GM12878 (cell line): Measurements from ENCODE around the gene MYO1D. TPM values are rescaled to one million over a fixed set of nuclear protein-coding genes. Genes with fewer than 3 reads are reported as not detected.

Source experiments
- LARP7 ChIP-seq: fragments of 450-650 bp; IDR thresholded peaks from 2 replicates; pipeline ENCODE4 v1.6.1; 2017; ENCODE audit warnings: mild to moderate bottlenecking
- STAT3 ChIP-seq: IDR thresholded peaks from 2 replicates; pipeline ENCODE4 v1.6.1; 2011; ENCODE audit warnings: low read depth, low read length, improper control_type of control experiment
- SUZ12 ChIP-seq: fragments of 200-600 bp; sonication (generic); IDR thresholded peaks from one replicate; pipeline ENCODE4 v1.6.1; 2018; ENCODE audit warnings: antibody characterized with exemption, mild to moderate bottlenecking; ENCODE audit not compliant: unreplicated experiment
- polyA plus RNA-seq, 11 experiments: library from polyadenylated mRNA; depleted of rRNA in 4 of 11; unstranded in 6 of 11; stranded (reverse) in 5 of 11; fragments of >200 nt; fragmentation: Nextera tagmentation in 4 of 11; fragmentation: Illumina TruSeq in 1 of 11; extraction: Ambion mirVana in 4 of 11; extraction: Trizol in 1 of 11; gene quantifications; 1 replicate in 1 of 11; 2 replicates in 10 of 11; pipeline versions ENCODE4 v1.2.1 to v1.2.3, GENCODE V29; 2011 to 2016; ENCODE audit warnings: inconsistent platforms in 2 of 11, missing spikeins in 2 of 11, low read depth in 1 of 11
- total RNA-seq, 4 experiments: library from RNA; depleted of rRNA in 3 of 4; stranded (reverse); fragments of >200 nt in 3 of 4; fragmentation: Illumina TruSeq in 1 of 4; extraction: Trizol in 1 of 4; gene quantifications; 2 replicates each; pipeline versions ENCODE4 v1.2.1 to v1.2.3, GENCODE V29; 2013 to 2021
- TF ChIP-seq, protein P1 (sequence below): fragments of 450-650 bp; IDR thresholded peaks from 2 replicates; pipeline ENCODE4 v1.6.1; 2017; ENCODE audit warnings: borderline replicate concordance
- TF ChIP-seq, protein P2 (sequence below): IDR thresholded peaks from 2 replicates; pipeline ENCODE4 v1.6.1; 2012; ENCODE audit warnings: low read depth, low read length, improper control_type of control experiment
- TF ChIP-seq, protein P3 (sequence below): IDR thresholded peaks from 2 replicates; pipeline ENCODE4 v1.6.1; 2012; ENCODE audit warnings: low read depth, low read length, improper control_type of control experiment
- TF ChIP-seq, protein P4 (sequence below): IDR thresholded peaks from 2 replicates; pipeline ENCODE4 v1.6.1; 2011; ENCODE audit warnings: mild to moderate bottlenecking, low read depth, low read length, moderate library complexity; ENCODE audit not compliant: insufficient replicate concordance

MYO1D gene
- total and polyA plus RNA-seq, 10 of the 15 experiments (the other 5 are each of a cell fraction or from before 2014, with no cell fraction given) = 1.8 to 37.7 (median 25.4) TPM

DNA sequence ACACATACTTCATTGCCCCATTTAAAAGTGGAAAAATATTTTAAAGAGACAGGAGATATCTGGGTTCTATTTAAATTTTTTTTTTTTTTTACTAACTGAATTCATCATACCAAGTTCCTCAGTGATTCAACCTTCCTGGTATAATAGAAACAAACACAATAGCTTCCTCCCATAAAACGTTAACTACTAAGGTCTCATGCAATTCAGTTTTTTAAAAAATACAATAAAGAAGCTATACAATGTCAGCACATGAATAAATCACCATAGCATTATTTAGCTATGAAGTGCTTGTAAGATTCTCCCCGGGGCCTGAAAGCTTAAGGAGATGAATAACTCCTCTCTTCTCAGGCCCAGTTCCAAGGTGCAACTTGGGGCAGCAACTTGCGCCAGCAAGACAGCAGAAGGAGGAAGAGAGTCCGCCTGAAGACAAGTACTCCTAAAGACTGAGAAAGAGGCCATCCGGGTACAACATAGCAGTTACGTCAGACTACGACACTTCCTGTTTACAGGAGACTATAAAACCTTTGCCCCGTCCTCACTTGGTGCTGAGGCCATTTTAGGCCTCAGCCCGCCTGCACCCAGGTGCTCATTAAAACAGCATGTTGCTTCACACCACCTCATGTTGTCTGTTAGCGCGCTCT lies 81.5 kb downstream of the MYO1D start (continued):
- TF ChIP-seq, protein P1, sequence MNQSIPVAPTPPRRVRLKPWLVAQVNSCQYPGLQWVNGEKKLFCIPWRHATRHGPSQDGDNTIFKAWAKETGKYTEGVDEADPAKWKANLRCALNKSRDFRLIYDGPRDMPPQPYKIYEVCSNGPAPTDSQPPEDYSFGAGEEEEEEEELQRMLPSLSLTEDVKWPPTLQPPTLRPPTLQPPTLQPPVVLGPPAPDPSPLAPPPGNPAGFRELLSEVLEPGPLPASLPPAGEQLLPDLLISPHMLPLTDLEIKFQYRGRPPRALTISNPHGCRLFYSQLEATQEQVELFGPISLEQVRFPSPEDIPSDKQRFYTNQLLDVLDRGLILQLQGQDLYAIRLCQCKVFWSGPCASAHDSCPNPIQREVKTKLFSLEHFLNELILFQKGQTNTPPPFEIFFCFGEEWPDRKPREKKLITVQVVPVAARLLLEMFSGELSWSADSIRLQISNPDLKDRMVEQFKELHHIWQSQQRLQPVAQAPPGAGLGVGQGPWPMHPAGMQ = no peak
- TF ChIP-seq, protein P2, sequence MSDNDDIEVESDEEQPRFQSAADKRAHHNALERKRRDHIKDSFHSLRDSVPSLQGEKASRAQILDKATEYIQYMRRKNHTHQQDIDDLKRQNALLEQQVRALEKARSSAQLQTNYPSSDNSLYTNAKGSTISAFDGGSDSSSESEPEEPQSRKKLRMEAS = no peak
- TF ChIP-seq, protein P3, sequence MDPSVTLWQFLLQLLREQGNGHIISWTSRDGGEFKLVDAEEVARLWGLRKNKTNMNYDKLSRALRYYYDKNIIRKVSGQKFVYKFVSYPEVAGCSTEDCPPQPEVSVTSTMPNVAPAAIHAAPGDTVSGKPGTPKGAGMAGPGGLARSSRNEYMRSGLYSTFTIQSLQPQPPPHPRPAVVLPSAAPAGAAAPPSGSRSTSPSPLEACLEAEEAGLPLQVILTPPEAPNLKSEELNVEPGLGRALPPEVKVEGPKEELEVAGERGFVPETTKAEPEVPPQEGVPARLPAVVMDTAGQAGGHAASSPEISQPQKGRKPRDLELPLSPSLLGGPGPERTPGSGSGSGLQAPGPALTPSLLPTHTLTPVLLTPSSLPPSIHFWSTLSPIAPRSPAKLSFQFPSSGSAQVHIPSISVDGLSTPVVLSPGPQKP = no peak
- TF ChIP-seq, protein P4, sequence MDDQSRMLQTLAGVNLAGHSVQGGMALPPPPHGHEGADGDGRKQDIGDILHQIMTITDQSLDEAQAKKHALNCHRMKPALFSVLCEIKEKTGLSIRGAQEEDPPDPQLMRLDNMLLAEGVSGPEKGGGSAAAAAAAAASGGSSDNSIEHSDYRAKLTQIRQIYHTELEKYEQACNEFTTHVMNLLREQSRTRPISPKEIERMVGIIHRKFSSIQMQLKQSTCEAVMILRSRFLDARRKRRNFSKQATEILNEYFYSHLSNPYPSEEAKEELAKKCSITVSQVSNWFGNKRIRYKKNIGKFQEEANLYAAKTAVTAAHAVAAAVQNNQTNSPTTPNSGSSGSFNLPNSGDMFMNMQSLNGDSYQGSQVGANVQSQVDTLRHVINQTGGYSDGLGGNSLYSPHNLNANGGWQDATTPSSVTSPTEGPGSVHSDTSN = no peak
- TF ChIP-seq STAT3 = no peak
- TF ChIP-seq LARP7 = no peak
- no peak for TF ChIP-seq SUZ12
